GM21515 (cell line): ENCODE results near the gene PRDM8.

ENCODE experiments used
- ATAC-seq: cut with Tn5 transposase; IDR thresholded peaks from one replicate; pipeline ENCODE4 v1.9.1; 2021; ENCODE audit not compliant: unreplicated experiment

The PRDM8 gene

DNA sequence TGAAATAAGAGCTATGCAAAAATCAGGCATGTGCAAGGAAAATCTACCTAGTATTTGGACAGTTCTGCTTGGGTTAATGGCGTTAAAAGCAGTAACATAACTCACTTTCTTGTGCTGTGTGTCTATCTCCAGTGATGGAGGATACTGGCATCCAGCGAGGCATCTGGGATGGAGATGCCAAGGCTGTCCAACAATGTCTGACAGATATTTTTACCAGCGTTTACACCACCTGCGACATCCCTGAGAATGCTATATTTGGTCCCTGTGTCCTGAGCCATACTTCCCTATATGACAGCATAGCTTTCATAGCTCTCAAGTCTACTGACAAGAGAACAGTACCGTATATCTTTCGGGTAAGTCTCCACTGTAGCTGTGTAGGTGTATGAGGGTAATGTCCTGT, 2.6 kb downstream of the PRDM8 start:
- ATAC-seq, result no peak

DNA sequence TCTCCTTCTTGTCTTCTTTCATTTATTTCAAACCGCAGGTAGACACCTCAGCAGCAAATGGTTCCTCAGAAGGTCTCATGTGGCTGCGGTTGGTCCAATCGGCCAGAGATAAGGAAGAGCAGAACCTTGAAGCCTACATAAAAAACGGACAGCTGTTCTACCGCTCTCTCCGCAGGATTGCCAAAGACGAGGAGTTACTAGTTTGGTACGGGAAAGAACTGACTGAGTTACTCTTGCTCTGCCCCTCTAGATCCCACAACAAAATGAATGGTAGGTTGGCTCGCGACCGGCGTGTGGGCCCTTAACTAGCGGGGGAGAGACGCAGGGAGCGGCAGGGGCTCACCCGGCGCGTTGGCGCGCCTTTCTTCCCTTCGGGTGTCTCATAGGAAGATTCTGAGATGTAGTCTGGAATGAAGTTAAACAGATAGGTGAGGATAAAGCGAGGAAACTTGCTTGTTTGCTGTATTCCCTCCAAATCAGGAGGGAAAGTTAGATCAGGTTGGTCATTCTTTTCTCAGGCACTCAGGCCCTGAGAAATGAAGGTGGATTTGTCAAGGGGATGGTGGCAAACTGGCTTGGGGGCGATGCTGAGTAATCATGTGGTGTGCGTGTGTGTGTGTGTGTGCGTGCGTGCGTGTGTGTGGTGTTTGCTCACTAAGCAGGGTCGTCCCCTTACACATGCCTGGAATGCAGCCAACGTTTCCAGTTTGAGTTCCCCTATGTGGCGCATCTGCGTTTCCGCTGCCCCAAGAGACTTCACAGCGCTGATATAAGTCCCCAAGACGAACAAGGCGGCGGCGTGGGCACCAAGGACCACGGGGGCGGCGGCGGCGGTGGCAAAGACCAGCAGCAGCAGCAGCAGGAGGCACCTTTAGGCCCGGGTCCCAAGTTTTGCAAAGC, 4.2 kb downstream of the PRDM8 start:
- no peak for ATAC-seq

DNA sequence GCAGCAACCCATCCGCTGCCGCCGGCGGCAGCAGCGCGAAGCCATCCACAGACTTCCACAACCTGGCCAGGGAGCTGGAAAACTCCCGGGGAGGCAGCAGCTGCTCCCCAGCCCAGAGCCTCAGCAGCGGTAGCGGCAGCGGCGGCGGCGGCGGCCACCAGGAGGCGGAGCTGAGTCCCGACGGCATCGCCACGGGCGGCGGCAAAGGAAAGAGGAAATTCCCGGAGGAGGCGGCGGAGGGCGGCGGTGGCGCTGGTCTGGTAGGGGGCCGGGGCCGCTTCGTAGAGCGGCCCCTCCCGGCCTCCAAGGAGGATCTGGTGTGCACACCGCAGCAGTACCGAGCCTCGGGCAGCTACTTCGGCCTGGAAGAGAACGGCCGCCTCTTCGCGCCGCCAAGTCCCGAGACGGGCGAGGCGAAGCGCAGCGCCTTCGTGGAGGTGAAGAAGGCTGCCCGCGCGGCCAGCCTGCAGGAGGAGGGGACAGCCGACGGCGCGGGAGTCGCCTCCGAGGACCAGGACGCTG, 4.9 kb downstream of the PRDM8 start:
- ATAC-seq, result peak; percentile 79

DNA sequence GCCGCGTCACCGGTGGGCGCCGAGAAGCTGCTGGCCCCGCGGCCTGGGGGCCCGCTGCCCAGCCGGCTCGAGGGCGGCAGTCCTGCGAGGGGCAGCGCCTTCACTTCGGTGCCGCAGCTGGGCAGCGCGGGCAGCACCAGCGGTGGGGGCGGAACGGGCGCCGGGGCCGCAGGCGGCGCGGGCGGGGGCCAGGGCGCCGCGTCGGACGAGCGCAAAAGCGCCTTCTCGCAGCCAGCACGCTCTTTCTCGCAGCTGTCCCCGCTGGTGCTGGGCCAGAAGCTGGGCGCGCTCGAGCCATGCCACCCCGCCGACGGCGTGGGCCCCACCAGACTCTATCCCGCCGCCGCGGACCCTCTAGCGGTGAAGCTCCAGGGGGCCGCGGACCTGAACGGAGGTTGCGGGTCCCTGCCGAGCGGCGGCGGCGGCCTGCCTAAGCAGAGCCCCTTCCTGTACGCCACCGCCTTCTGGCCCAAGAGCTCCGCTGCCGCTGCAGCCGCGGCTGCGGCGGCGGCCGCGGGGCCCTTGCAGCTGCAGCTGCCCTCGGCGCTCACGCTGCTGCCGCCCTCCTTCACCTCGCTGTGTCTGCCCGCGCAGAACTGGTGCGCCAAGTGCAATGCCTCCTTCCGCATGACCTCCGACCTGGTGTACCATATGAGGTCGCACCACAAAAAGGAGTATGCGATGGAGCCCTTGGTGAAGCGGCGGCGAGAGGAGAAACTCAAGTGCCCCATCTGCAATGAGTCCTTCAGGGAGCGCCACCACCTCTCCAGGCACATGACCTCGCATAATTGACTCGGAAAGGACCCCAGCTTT, 5.6 kb downstream of the PRDM8 start:
- peak; percentile 52 for ATAC-seq

DNA sequence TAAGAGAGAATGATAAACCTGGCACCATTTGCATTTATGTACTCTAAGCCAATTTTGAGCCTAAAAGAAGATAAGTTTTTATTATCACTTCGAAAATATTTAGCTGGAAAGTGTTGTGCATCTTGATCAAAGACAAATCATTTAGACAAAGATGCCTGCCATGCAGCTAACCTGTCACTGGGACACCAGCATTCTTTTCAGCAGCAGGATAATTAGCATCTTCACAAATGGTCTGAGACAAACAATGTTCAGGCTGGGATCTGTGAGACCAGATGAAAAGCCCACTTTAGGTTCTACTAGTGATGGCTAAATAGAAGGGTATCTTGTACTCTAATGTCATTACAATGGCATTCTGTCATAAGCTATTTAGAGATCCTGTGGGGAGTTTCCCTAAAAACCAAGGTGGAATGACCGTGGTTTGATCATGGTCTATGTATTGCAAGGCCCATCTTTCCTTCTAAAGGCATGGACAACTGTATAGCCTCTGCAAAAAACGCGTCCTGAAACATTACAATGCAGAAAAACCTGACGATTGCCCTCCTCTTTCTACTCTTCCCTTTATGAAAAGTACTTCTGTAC, 7.2 kb downstream of the PRDM8 start:
- no peak for ATAC-seq

DNA sequence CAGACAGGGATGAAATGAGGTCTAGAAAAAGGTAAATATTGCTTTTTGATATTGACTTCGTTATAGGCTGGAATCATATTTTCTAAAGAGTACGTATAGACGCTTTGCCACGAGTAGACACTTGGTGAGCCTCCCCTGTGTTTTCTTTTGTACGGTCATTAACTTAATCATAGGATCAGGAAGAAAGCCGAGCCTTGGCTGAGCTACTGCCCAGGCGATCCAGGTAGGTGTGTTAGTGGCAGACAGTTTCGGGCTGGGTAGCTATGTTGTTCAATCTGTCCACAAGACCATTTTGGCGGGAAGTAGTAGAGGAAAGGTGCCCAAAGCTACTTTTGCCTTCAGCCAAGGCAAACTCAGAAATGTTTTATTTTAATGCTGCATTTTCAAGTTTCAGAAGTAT, 8.8 kb downstream of the PRDM8 start:
- no peak for ATAC-seq

DNA sequence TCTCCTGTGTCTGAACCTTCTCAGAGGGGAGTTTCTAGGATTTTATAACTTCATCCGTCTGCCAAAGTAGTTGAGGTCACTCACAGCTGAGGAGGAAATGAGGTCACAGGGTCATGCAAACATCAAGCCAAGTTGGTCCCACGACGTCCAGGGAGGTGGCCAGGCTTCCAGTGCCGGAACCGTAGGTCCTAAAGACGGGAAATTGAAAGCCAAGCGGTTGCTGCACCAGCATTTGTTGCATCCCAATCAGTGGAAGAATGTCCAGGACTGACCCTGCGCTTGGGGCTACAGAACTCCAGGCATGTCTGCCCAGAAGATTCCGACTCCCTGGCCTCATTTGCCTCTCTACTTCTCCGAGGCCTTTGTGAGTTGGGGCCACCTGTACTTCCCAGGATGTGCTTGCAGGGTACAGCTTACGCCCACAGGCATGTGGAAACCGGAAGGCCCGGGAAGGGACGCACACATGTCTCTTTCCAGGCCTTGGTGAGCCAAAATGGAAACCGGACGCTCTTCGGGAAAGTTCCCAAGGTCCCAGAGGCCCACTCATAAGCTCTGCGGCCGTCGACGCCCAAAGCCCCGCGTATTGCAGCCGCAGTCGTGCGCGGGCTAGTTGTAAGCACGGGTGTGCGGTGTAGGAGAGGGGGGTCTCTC, 9.3 kb downstream of the PRDM8 start:
- ATAC-seq, result no peak

DNA sequence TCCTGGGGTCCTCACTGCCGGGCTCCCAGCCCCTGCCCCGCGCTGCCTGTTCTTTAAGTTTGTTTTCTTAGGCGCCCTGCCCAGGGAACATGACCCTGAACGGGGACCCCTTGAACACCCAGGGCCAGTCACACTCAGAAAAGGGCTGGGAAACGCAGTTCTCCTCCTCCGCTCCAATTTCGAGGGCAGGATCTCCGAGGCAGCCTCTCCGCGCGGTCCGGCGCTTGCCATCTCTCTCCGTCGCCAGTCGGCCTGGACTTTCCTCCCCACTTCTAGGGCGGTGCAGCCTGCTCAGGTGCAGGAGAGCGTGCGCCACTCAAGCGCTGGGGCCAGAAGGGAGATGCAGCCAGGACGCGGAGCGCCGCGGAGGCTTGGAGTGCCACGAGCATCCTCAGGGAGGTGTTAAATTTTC, 9.9 kb downstream of the PRDM8 start:
- ATAC-seq, result no peak

DNA sequence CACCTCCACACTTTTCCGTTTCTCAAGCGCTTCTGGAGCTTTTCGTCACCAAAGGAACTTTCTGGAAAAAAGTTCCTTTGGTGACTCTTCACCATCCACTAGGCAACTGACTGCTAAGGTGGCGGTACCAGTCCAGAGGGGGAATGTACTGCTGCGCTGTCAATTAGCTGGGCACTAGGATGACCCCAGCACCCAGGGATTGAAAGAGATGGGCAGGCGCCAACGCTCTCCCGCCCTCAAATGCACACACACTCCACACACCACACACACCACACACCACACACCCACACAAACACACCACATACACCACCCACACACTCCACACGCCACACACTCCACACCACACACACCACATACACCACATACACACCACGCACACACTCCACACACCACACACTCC, 10.4 kb downstream of the PRDM8 start:
- ATAC-seq, result no peak

DNA sequence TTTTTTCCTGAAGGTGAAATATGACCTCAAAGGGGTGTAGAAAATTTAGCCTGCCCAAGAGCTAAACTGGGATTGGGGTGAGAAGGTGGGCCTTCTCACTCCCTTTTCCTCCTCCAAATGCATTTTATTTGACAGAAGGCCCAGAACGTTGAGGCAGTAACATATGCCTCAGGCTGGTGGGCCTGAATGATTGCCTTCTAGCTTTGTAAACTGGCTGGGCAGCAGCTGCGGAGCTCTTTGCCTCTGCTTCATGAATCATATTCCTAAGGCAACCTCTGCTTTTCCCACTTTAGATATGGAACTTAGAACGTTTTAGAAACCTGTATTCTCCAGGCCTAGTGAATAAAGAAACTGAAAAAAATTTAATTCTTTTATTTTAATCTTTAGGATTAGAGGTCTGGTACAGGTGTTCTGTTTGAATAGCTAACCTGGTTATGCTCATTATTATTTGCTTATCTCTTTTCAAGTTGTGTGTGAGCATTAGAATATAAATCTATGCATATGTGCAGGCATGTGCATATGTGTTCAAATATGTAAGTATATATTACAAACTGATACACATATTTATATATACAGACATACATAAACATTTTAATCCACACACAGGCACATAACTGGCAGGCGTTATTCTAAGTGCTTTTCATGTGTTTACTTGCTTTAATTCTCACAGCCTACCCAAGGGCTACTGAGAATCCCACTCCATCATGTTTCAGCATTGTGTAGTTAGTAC, 11.5 kb downstream of the PRDM8 start:
- ATAC-seq, result no peak

DNA sequence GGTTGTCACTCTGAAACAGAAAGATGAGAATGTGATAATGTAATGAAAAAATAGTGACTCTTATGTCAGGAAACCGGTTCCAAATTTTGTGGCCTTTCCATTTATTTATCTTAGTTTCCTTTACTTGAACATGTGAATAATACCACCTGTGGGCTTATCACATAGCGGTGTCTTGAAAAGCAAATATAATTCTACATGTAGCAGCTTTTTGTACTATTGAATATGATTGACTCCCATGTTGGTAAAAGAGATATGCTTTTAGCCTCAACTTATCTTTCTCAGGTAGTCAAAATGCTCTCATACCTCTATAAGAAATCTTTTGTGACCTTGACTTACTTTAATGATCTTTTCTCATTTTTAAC, 12.0 kb downstream of the PRDM8 start:
- no peak for ATAC-seq

DNA sequence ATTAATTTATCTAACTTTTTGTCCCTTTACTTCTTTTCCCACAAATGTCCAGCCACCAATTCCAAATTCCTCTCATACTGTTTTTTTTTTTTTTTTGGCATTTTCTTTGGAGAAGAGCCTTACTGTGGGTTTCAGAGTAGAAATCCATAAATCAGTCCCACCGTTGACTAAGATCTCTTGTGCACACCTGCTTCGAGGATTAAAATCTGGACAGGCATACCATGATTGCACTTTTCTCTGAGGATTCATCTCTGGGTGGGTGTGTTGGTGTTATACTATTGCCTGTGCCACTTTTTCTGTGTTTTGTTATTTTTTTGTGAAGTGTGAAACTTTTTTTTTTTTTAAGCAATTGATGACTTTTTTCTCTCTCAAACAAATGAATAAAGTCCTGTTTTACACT, 13.2 kb downstream of the PRDM8 start:
- no peak for ATAC-seq

DNA sequence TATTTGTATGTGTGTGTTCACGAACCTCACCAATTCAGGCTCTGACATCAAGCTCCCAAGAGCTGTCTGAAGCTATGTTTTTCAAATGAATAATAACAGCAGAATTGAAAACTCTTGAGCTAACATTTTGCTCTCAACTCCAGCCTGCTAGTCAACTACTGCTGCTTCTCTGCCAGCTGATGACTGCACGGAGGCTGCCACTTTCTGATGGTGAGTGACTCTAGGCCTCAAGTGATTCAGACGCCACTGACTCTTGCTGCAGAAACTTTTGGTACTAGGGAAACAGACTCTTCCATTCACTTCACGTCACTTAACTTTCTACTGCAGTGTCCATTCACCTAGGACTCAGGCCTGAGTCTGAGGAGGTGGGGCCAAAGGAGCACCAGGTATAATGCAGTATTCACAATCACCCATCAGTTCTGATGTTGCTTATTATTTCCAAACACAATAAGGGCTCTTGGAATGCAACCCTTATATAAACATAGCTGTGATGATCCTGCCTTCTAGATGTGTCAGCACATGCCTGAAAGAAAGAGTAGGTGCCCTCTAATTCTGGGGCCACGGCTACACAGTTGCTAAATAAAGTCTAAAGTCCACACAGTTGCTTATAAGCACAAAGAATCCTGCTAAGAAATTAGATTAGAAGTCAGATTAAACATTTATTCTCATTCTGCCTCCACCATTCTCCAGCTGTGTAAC, 16.0 kb downstream of the PRDM8 start:
- no peak for ATAC-seq

DNA sequence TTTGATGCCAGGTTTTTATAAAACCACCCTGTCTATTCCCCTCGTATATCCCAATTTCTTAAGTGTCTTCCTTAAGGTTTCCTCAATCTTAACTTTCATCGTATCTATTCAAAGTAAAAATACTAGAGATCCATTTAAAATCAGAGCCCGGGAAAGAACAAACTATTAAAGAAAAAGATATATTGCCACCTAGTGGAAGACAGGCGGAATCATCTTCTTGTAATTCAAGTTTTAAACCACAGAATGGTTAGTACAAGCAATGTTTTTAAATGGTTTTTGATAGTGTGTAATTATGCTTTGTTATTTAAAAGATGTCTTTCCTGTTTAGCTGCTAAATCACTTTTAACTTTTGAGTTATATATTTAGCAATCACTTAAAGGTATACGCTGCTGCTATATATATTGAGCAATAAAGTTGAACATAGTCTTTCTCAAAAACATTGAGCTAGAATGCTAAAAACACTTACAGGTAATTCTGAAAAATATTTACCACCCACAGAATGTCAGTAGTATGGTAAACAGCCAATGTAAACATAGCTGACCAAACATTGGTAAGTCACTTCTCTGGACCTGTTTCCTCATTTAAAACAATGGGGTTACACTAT, 18.2 kb downstream of the PRDM8 start:
- no peak for ATAC-seq

DNA sequence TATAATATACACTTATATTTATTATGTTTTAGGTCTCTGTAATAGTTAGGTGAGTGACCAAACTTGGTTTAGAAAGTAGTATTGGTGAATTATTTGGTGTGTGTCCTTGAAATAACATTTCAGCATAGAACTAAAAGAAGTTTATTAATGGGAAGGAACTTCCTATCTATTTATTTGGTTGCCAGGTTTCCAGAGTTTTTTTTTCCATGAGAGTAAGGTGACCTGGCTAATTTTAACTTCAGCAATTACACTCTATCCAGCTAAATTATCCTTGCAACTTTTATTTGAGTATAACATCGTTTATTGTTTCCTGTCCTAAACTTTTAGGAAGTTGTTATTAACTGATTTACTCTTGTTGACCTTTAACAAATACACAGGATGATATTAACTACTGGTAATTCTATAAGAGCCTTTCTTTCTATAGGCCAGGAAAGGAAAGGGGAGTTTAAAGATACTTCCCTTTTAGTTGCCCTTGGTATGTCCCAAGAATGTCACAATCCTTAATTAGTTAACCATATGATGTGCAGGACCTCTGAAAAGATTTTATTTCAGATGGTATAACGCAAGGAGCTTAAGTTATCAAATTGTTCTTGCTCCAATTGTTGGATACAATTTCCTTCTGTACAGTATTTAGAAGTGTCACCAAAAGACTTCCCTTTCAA, 18.9 kb downstream of the PRDM8 start:
- ATAC-seq, result no peak

DNA sequence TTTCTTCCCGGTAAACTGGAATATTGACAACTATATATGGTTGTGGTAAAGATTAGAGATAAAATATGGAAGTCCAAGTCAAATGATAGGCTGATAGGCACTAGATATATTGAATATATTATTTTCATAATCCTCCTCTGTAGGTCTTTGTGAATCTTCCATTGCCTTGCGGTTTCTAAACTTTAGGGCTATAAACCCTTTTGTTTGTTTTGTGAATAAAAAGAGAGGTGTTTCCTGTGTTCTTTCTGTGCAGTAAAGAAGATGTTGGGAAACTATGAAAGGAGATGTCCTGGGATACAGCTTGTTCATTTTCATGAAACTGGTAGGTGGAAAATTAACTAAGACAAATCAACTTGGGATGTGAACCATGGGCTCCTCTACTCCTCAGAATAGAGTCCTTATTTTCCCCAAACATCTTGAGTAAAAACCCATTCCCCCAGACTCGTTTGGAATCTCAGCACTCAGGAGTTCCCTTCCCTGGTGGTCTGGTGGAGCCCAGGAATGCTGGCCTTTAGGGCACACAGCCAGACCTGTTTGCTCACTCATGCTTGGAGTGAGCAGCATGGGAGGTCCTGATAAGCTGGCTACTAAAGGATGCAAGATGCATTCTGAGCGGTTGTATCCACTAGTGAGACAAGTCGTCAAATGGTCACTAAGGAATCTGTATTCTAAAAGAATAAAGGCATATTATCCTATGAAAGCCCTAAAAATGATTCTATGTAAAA, 22.2 kb downstream of the PRDM8 start:
- ATAC-seq, result no peak

DNA sequence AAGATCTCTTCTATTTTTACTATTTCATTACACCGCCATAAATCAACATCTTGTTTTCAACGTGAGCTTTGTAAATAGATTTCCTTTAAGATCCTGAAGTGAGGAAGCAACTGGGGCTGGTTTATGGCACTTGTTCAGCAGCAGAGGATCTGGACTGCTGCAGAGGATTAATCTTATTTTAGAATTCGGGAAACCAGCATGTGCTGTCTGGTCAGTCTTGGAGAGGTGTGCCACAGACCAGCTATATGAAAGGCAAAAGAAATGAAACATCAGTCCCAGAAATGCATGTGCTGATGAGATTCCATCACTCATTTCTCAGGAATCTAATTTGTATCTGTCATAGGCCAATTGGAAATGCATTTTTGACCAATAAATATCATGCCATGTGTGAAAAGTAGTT, 23.4 kb downstream of the PRDM8 start:
- no peak for ATAC-seq

DNA sequence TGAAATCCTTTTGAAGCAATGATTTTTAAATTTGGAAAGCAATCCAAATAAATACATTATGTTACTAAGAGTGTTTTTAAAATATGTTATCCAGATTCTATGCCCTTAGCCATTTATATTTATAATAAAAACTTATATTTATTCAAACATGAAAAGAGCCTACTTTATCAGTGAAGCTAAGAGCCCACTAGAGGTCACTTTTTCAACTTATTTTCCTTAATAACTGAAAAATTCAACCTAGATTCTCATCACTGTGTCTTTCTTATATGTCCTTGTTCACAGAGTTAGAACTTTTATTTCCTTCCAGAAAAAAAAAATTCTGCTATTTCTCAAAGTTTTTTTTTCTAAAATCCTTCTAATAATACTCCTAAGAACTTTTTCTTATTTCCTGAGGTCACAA, 23.9 kb downstream of the PRDM8 start:
- ATAC-seq, result no peak
